HCT116 (cell line): ENCODE data around the gene IL6R. TPM values are rescaled to one million over a fixed set of nuclear protein-coding genes. Genes with fewer than 3 reads are reported as not detected.

Experiments
- ATAC-seq: fragments of 200-7000 bp; cut with Tn5 transposase; 2 replicates; pipeline ENCODE4 v1.9.1; 2020; ENCODE audit warnings: mild to moderate bottlenecking, moderate library complexity
- BruUV-seq: library from RNA; stranded (reverse); fragments of 400-500 nt; replicated peaks from 2 replicates; lab custom pipeline; 2021; lab: Mats Ljungman, UMichigan
- CTCF ChIA-PET: fragments of 300-600 bp; sonication (Branson Sonifier 250); formaldehyde crosslinking; loops from one replicate; lab custom pipeline; 2021; ENCODE audit warnings: antibody characterized with exemption; lab: Charles Lee
- POLR2A ChIA-PET: fragments of 300-600, 350-600 bp; sonication (Branson Sonifier 250); formaldehyde crosslinking; loops from one replicate; lab custom pipeline; 2021; ENCODE audit warnings: antibody characterized with exemption; lab: Charles Lee
- RAD21 ChIA-PET, 2 experiments: fragments of 300-600 bp; sonication (Branson Sonifier 250); formaldehyde crosslinking; loops; one replicate each; lab custom pipeline; 2023; ENCODE audit warnings: low total read pairs in 2 of 2; ENCODE audit not compliant: uncharacterized antibody in 2 of 2, unreplicated experiment in 2 of 2, low non-redundant PET in 1 of 2; lab: Charles Lee
- DNase-seq: peaks from one replicate; pipeline ENCODE4 v3.0.0-alpha.2; 2010; ENCODE audit warnings: low read depth, low spot score
- H2AFZ ChIP-seq: fragments of 200-600 bp; shearing (Covaris generic), sonication (generic); 2 replicates; pipeline ENCODE4 v1.6.1; 2017; ENCODE audit warnings: low read depth, mixed run types, mixed read lengths, antibody characterized with exemption, low read length; ENCODE audit not compliant: poor library complexity, severe bottlenecking
- H3K27ac ChIP-seq: 2 replicates; pipeline ENCODE4 v1.5.1; 2012; ENCODE audit warnings: low read depth, low read length
- H3K27me3 ChIP-seq: fragments of 200-600 bp; sonication (generic); 2 replicates; pipeline ENCODE4 v1.6.1; 2016; ENCODE audit warnings: mixed run types, low read length, mixed read lengths; ENCODE audit not compliant: insufficient read depth
- H3K36me3 ChIP-seq, 2 experiments: fragments of 200-500 bp in 1 of 2; fragments of 200-600 bp in 1 of 2; sonication (Bioruptor generic) in 1 of 2; sonication (generic) in 1 of 2; 2 replicates each; pipeline versions ENCODE4 v1.5.1 to v1.6.1; 2014 to 2016; ENCODE audit warnings: low read length in 2 of 2, inconsistent platforms in 1 of 2, mixed read lengths in 1 of 2, mixed run types in 1 of 2; ENCODE audit not compliant: insufficient read depth in 2 of 2, control insufficient read depth in 1 of 2
- H3K4me1 ChIP-seq, 2 experiments: fragments of 200-600 bp in 1 of 2; sonication (generic) in 1 of 2; 2 replicates each; pipeline versions ENCODE4 v1.5.1 to v1.6.1; 2012 to 2017; ENCODE audit warnings: low read length in 2 of 2, inconsistent platforms in 1 of 2, mild to moderate bottlenecking in 1 of 2, mixed read lengths in 1 of 2, mixed run types in 1 of 2, moderate library complexity in 1 of 2; ENCODE audit not compliant: insufficient read depth in 2 of 2, control insufficient read depth in 1 of 2
- H3K4me2 ChIP-seq: fragments of 200-600 bp; sonication (generic); 2 replicates; pipeline ENCODE4 v1.6.1; 2017; ENCODE audit warnings: mixed run types, low read length, mixed read lengths
- H3K4me3 ChIP-seq, 2 experiments: fragments of 200-600 bp in 1 of 2; sonication (generic) in 1 of 2; replicated peaks in 1 of 2; 2 replicates each; pipeline ENCODE4 v1.5.1; 2011 to 2016; ENCODE audit warnings: low read length in 2 of 2, control low read depth in 1 of 2, low read depth in 1 of 2, mild to moderate bottlenecking in 1 of 2, mixed read lengths in 1 of 2, mixed run types in 1 of 2
- H3K79me2 ChIP-seq: fragments of 200-600 bp; sonication (generic); 2 replicates; pipeline ENCODE4 v1.6.1; 2017; ENCODE audit warnings: mild to moderate bottlenecking, mixed run types, low read length, moderate library complexity, mixed read lengths; ENCODE audit not compliant: insufficient read depth
- H3K9ac ChIP-seq: fragments of 200-600 bp; sonication (generic); 2 replicates; pipeline ENCODE4 v1.6.1; 2016; ENCODE audit warnings: low read length, mixed read lengths
- H3K9me2 ChIP-seq: fragments of 200-600 bp; sonication (generic), shearing (Covaris generic); 2 replicates; pipeline ENCODE4 v1.6.1; 2017; ENCODE audit warnings: mixed run types, mild to moderate bottlenecking, moderate library complexity; ENCODE audit not compliant: insufficient read depth
- H3K9me3 ChIP-seq, 2 experiments: fragments of 200-500 bp in 1 of 2; fragments of 200-600 bp in 1 of 2; sonication (Bioruptor generic) in 1 of 2; sonication (generic) in 1 of 2; 2 replicates each; pipeline ENCODE4 v1.6.1; 2014 to 2017; ENCODE audit warnings: low read length in 2 of 2, mixed read lengths in 2 of 2, inconsistent platforms in 1 of 2, low read depth in 1 of 2, mild to moderate bottlenecking in 1 of 2, mixed run types in 1 of 2, moderate library complexity in 1 of 2; ENCODE audit not compliant: control insufficient read depth in 1 of 2, insufficient read depth in 1 of 2
- H4K20me1 ChIP-seq: fragments of 200-600 bp; sonication (generic), shearing (Covaris generic); 2 replicates; pipeline ENCODE4 v1.6.1; 2017; ENCODE audit warnings: mixed run types, mild to moderate bottlenecking, moderate library complexity; ENCODE audit not compliant: insufficient read depth
- CBX3 ChIP-seq: IDR thresholded peaks from 2 replicates; pipeline ENCODE4 v1.6.1; 2012; ENCODE audit warnings: low read depth
- CEBPB ChIP-seq: IDR thresholded peaks from 2 replicates; pipeline ENCODE4 v1.6.1; 2012; ENCODE audit warnings: low read depth
- CTCF ChIP-seq, 3 experiments: fragments of 200-600 bp in 1 of 3; sonication (generic) in 1 of 3; IDR thresholded peaks in 2 of 3; conservative IDR thresholded peaks in 1 of 3; 2 replicates each; pipeline ENCODE4 v1.5.1; 2012 to 2017; ENCODE audit warnings: low read depth in 2 of 3, low read length in 2 of 3, antibody characterized with exemption in 1 of 3, borderline replicate concordance in 1 of 3, control low read depth in 1 of 3, mild to moderate bottlenecking in 1 of 3, mixed read lengths in 1 of 3, mixed run types in 1 of 3, moderate library complexity in 1 of 3; ENCODE audit not compliant: insufficient read depth in 1 of 3
- EGR1 ChIP-seq: IDR thresholded peaks from 2 replicates; pipeline ENCODE4 v1.6.1; 2012; ENCODE audit warnings: low read depth
- ELF1 ChIP-seq: IDR thresholded peaks from 2 replicates; pipeline ENCODE4 v1.6.1; 2012; ENCODE audit warnings: low read depth, borderline replicate concordance
- EZH2 ChIP-seq: fragments of 200-600 bp; sonication (generic); IDR thresholded peaks from 2 replicates; pipeline ENCODE4 v1.6.1; 2017; ENCODE audit warnings: antibody characterized with exemption, mixed run types
- EZH2phosphoT487 ChIP-seq: fragments of 200-600 bp; IDR thresholded peaks from 2 replicates; pipeline ENCODE4 v1.6.1; 2018; ENCODE audit warnings: antibody characterized with exemption, borderline replicate concordance
- FOSL1 ChIP-seq: IDR thresholded peaks from 2 replicates; pipeline ENCODE4 v1.6.1; 2012; ENCODE audit warnings: low read depth
- JUND ChIP-seq: IDR thresholded peaks from 2 replicates; pipeline ENCODE4 v1.6.1; 2012
- MAX ChIP-seq: IDR thresholded peaks from 2 replicates; pipeline ENCODE4 v1.6.1; 2012
- POLR2A ChIP-seq: IDR thresholded peaks from 2 replicates; pipeline ENCODE4 v1.7.0; 2011; ENCODE audit warnings: borderline replicate concordance; ENCODE audit not compliant: insufficient read depth, insufficient read length; ENCODE audit errors: extremely low read depth
- POLR2AphosphoS5 ChIP-seq: IDR thresholded peaks from 2 replicates; pipeline ENCODE4 v1.6.1; 2011; ENCODE audit warnings: mild to moderate bottlenecking, low read depth, low read length, moderate library complexity
- SIN3A ChIP-seq: IDR thresholded peaks from 2 replicates; pipeline ENCODE4 v1.6.1; 2012; ENCODE audit warnings: low read depth
- TCF7L2 ChIP-seq: IDR thresholded peaks from 2 replicates; pipeline ENCODE4 v1.7.0; 2011; ENCODE audit warnings: borderline replicate concordance, inconsistent platforms; ENCODE audit not compliant: insufficient read depth, insufficient read length; ENCODE audit errors: extremely low read depth
- ZBTB33 ChIP-seq: IDR thresholded peaks from 2 replicates; pipeline ENCODE4 v1.6.1; 2011; ENCODE audit warnings: mild to moderate bottlenecking, low read length, moderate library complexity; ENCODE audit not compliant: insufficient replicate concordance; ENCODE audit errors: extremely low read depth
- ZFX ChIP-seq: fragments of 450-650 bp; IDR thresholded peaks from 2 replicates; pipeline ENCODE4 v1.6.1; 2017
- ZNF274 ChIP-seq: fragments of 200-500 bp; sonication (Bioruptor generic); IDR thresholded peaks from 2 replicates; pipeline ENCODE4 v1.6.1; 2014; ENCODE audit warnings: mild to moderate bottlenecking, low read depth, low read length, inconsistent platforms
- intact Hi-C: fragments of 100-400 bp; cut with micrococcal nuclease; formaldehyde crosslinking; loops from 2 replicates; pipeline ENCODE4 v1.10.0; 2022
- total RNA-seq: library from RNA; stranded (reverse); gene quantifications from one replicate; pipeline ENCODE4 v1.2.1, GENCODE V29; 2021; ENCODE audit not compliant: unreplicated experiment
- TF ChIP-seq, protein P1 (sequence below): IDR thresholded peaks from 2 replicates; pipeline ENCODE4 v1.6.1; 2012; ENCODE audit warnings: low read depth
- TF ChIP-seq, protein P2 (sequence below): IDR thresholded peaks from 2 replicates; pipeline ENCODE4 v1.6.1; 2012

Gene IL6R
- total RNA-seq, 1 experiment from 2014 or later: 6.8 TPM

GRCh38 chr1:154492115-154492514, 87.0 kb downstream of the IL6R start:
- no peak for DNase-seq
- RAD21 ChIA-PET: no interaction called here
- H3K9me3 ChIP-seq: no peaks in the 10 kb centered on the region
- no peaks in the 10 kb centered on the region for H3K79me2 ChIP-seq
- H3K27me3 ChIP-seq: peaks cover 6% of the 10 kb centered on the region; the same call in 1 of the 2 replicates
- no peaks in the 10 kb centered on the region for H4K20me1 ChIP-seq
- H2AFZ ChIP-seq: no peak overlapping the region
- intact Hi-C loops: no loop called here
- POLR2A ChIA-PET: no interaction called here
- CTCF ChIA-PET: no interaction called here
- H3K9ac ChIP-seq: no peak overlapping the region
- no peak overlapping the region for H3K27ac ChIP-seq
- no peak for ATAC-seq
- no peaks in the 10 kb centered on the region for H3K4me1 ChIP-seq
- no peaks in the 10 kb centered on the region for H3K36me3 ChIP-seq
- no TSS peak for BruUV-seq
- H3K9me2 ChIP-seq: no peaks in the 10 kb centered on the region
- H3K4me3 ChIP-seq: no peak overlapping the region
- no peak for TF ChIP-seq FOSL1
- TF ChIP-seq ZFX: no peak
- TF ChIP-seq CBX3: no peak
- TF ChIP-seq POLR2A: no peak
- no peak for TF ChIP-seq EZH2
- TF ChIP-seq TCF7L2: no peak
- TF ChIP-seq SIN3A: no peak
- no peak for TF ChIP-seq POLR2AphosphoS5
- TF ChIP-seq, protein P1, sequence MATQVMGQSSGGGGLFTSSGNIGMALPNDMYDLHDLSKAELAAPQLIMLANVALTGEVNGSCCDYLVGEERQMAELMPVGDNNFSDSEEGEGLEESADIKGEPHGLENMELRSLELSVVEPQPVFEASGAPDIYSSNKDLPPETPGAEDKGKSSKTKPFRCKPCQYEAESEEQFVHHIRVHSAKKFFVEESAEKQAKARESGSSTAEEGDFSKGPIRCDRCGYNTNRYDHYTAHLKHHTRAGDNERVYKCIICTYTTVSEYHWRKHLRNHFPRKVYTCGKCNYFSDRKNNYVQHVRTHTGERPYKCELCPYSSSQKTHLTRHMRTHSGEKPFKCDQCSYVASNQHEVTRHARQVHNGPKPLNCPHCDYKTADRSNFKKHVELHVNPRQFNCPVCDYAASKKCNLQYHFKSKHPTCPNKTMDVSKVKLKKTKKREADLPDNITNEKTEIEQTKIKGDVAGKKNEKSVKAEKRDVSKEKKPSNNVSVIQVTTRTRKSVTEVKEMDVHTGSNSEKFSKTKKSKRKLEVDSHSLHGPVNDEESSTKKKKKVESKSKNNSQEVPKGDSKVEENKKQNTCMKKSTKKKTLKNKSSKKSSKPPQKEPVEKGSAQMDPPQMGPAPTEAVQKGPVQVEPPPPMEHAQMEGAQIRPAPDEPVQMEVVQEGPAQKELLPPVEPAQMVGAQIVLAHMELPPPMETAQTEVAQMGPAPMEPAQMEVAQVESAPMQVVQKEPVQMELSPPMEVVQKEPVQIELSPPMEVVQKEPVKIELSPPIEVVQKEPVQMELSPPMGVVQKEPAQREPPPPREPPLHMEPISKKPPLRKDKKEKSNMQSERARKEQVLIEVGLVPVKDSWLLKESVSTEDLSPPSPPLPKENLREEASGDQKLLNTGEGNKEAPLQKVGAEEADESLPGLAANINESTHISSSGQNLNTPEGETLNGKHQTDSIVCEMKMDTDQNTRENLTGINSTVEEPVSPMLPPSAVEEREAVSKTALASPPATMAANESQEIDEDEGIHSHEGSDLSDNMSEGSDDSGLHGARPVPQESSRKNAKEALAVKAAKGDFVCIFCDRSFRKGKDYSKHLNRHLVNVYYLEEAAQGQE: no peak
- TF ChIP-seq ZBTB33: no peak
- TF ChIP-seq, protein P2, sequence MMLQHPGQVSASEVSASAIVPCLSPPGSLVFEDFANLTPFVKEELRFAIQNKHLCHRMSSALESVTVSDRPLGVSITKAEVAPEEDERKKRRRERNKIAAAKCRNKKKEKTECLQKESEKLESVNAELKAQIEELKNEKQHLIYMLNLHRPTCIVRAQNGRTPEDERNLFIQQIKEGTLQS: no peak
- no peak for TF ChIP-seq JUND
- TF ChIP-seq EGR1: no peak
- no peak for TF ChIP-seq ELF1
- no peak for TF ChIP-seq ZNF274
- TF ChIP-seq EZH2phosphoT487: no peak
- no peak for TF ChIP-seq CEBPB
- no peak for TF ChIP-seq CTCF (IDR thresholded peaks at IDR 0.05 in 2 of 3, conservative IDR thresholded peaks at IDR 0.05 in 1 of 3; ENCODE audit: borderline replicate concordance in 1 of 3, insufficient read depth in 1 of 3, low read depth in 2 of 3, low read length in 2 of 3)
- no peak for TF ChIP-seq MAX
- TF ChIP-seq, all 23 proteins: peak for 0
- no peak overlapping the region for H3K4me2 ChIP-seq
